Posterior vena cava (tissue), 2 donors: ENCODE measurements around the gene FOSL1. TPM values are rescaled to one million over a fixed set of nuclear protein-coding genes. Genes with fewer than 3 reads are reported as not detected.

Source experiments
- DNase-seq: peaks from one replicate; pipeline ENCODE4 v3.0.0-alpha.2; 2020; ENCODE audit warnings: low spot score
- intact Hi-C, 2 donors: fragments of 100-400 bp; cut with DNase I; formaldehyde crosslinking; loops; one replicate each; pipeline versions ENCODE4 v1.14.1 to v1.14.2; 2022 to 2023
- total RNA-seq, 2 donors: library from RNA; stranded (reverse); fragmentation: NEBNext Ultra II Directional; extraction: Animal tissue kit (Norgen Biotek cat#: 25700); gene quantifications; one replicate each; pipeline ENCODE4 v1.2.1, GENCODE V29; 2021
- donor health status: DM: yes; HTN: yes; CAD: no.
- donor health status: DM: yes; HTN: yes; CAD: no.

Gene FOSL1
- total RNA-seq, 2 donors from 2014 or later: 7.4 to 38.7 TPM

GRCh38 chr11:65869643-65870306, 30.4 kb downstream of the FOSL1 start:
- no peak for DNase-seq
- intact Hi-C loops: loop anchor here in 1 of 2 donors (5.0 kb wide), 1 partner anchor 628 kb away; no protein-coding TSS in a partner anchor

- intact Hi-C loops: loop anchor here in 1 of 2 donors (5.0 kb wide), 1 partner anchor 628 kb away; no protein-coding TSS in a partner anchor
- DNase-seq: no peak
Measured at GRCh38 chr11:65868907-65869306, 31.3 kb downstream of the FOSL1 start.

GRCh38 chr11:65868076-65868667, 32.0 kb downstream of the FOSL1 start:
- no peak for DNase-seq
- intact Hi-C loops: loop anchor here in 1 of 2 donors (5.0 kb wide), 1 partner anchor 629 kb away; no protein-coding TSS in a partner anchor

- intact Hi-C loops: loop anchor here in 1 of 2 donors (5.0 kb wide), 1 partner anchor 630 kb away; no protein-coding TSS in a partner anchor
- DNase-seq: no peak
Measured at GRCh38 chr11:65867284-65868071, 32.7 kb downstream of the FOSL1 start.

GRCh38 chr11:65866509-65867283, 33.5 kb downstream of the FOSL1 start:
- no peak for DNase-seq
- intact Hi-C loops: loop anchor here in 1 of 2 donors (5.0 kb wide), 1 partner anchor 631 kb away; no protein-coding TSS in a partner anchor

GRCh38 chr11:65865550-65866172, 34.5 kb downstream of the FOSL1 start:
- no peak for DNase-seq

GRCh38 chr11:65864706-65865471, 35.3 kb downstream of the FOSL1 start:
- no peak for DNase-seq
- intact Hi-C loops: loop anchor here in 1 of 2 donors (5.0 kb wide), 1 partner anchor 632 kb away; no protein-coding TSS in a partner anchor

More at GRCh38 chr11:65865550-65866172, 34.5 kb downstream of the FOSL1 start:
- intact Hi-C loops: loop anchor here in 1 of 2 donors (5.0 kb wide), 1 partner anchor 632 kb away; no protein-coding TSS in a partner anchor

- no peak for DNase-seq
- intact Hi-C loops: no loop called here
Measured at GRCh38 chr11:65863889-65864705, 36.1 kb downstream of the FOSL1 start.

- DNase-seq: peak; percentile 75
- intact Hi-C loops: no loop called here
Measured at GRCh38 chr11:65862941-65863888, 37.0 kb downstream of the FOSL1 start.

GRCh38 chr11:65862191-65862735, 37.9 kb downstream of the FOSL1 start:
- intact Hi-C loops: no loop called here
- no peak for DNase-seq

- peak; percentile 51 for DNase-seq
- intact Hi-C loops: no loop called here
Measured at GRCh38 chr11:65861533-65862183, 38.5 kb downstream of the FOSL1 start.

- no peak for DNase-seq
- intact Hi-C loops: no loop called here
Measured at GRCh38 chr11:65861165-65861505, 39.1 kb downstream of the FOSL1 start.

GRCh38 chr11:65860278-65861164, 39.7 kb downstream of the FOSL1 start, which contains the start of gene MUS81:
MUS81 (plus strand) TSS chr11:65860433; CDS start chr11:65860754, 321 bp downstream.
- peak; percentile 99 for DNase-seq
- intact Hi-C loops: no loop called here

GRCh38 chr11:65859812-65860277, 40.3 kb downstream of the FOSL1 start:
- no peak for DNase-seq
- intact Hi-C loops: no loop called here
